Measurements from ENCODE around the gene OXTR.
"Not testable (repeated sequence)": the region's sequence is repeated elsewhere in the genome, so short reads cannot be mapped to it uniquely, and the experiment has no call there.

OXTR gene

GRCh38 chr3:8739757-8740504 lies 29.5 kb downstream of the OXTR start:
- no peak for DNase-seq

- no peak for DNase-seq
These were observed 30.8 kb downstream of the OXTR start for GRCh38 chr3:8738639-8739038.

GRCh38 chr3:8737823-8738222 lies 31.6 kb downstream of the OXTR start:
- DNase-seq, result no peak

GRCh38 chr3:8737301-8737700 lies 32.1 kb downstream of the OXTR start:
- DNase-seq, result no peak

- no peak for DNase-seq
These were observed 33.0 kb downstream of the OXTR start for GRCh38 chr3:8736436-8736835.

- DNase-seq, result no peak
These were observed 34.5 kb downstream of the OXTR start for GRCh38 chr3:8734908-8735307.

- no peak for DNase-seq
These were observed 35.1 kb downstream of the OXTR start for GRCh38 chr3:8734137-8734878.

- DNase-seq, result no peak
These were observed 35.9 kb downstream of the OXTR start, which contains the start of gene CAV3 for GRCh38 chr3:8733332-8734094. CAV3 (plus strand) TSS chr3:8733802; CDS start chr3:8733877, 75 bp downstream.

GRCh38 chr3:8732413-8732812 lies 37.0 kb downstream of the OXTR start:
- DNase-seq, result no peak

- DNase-seq, result no peak
These were observed 38.8 kb downstream of the OXTR start for GRCh38 chr3:8730656-8731055.

GRCh38 chr3:8729479-8729878 lies 39.9 kb downstream of the OXTR start:
- DNase-seq, result no peak

- no peak for DNase-seq
These were observed 41.6 kb downstream of the OXTR start for GRCh38 chr3:8727605-8728512.

GRCh38 chr3:8724108-8724752 lies 45.2 kb downstream of the OXTR start:
- no peak for DNase-seq

- no peak for DNase-seq
These were observed 45.8 kb downstream of the OXTR start for GRCh38 chr3:8723612-8724011.

GRCh38 chr3:8722808-8723207 lies 46.6 kb downstream of the OXTR start:
- no peak for DNase-seq

- DNase-seq, result not testable (repeated sequence)
These were observed 53.7 kb downstream of the OXTR start for GRCh38 chr3:8715757-8716156.

GRCh38 chr3:8713901-8714759 lies 55.3 kb downstream of the OXTR start:
- no peak for DNase-seq

GRCh38 chr3:8712908-8713255 lies 56.5 kb downstream of the OXTR start:
- no peak for DNase-seq

GRCh38 chr3:8712045-8712907 lies 57.1 kb downstream of the OXTR start:
- DNase-seq, result no peak

Measured in stimulated activated CD4-positive, alpha-beta T cell treated with anti-CD3 and anti-CD28 coated beads, Interleukin-2, amount 100 ng/mL, for 48 hours (primary cell).